Lower leg skin (tissue), 3 donors: Measurements from ENCODE around the gene USB1.

Experiments used
- CTCF ChIP-seq, 3 donors: fragments of 450-650 bp; IDR thresholded peaks; one replicate each; pipeline ENCODE4 v1.5.1; 2016; ENCODE audit warnings: antibody characterized with exemption in 3 of 3, mild to moderate bottlenecking in 3 of 3, moderate library complexity in 2 of 3
- POLR2A ChIP-seq, 2 donors: fragments of 450-650 bp; IDR thresholded peaks; one replicate each; pipeline ENCODE4 v1.6.1; 2016 to 2017; ENCODE audit warnings: antibody characterized with exemption in 2 of 2, mild to moderate bottlenecking in 1 of 2, moderate library complexity in 1 of 2

DNA sequence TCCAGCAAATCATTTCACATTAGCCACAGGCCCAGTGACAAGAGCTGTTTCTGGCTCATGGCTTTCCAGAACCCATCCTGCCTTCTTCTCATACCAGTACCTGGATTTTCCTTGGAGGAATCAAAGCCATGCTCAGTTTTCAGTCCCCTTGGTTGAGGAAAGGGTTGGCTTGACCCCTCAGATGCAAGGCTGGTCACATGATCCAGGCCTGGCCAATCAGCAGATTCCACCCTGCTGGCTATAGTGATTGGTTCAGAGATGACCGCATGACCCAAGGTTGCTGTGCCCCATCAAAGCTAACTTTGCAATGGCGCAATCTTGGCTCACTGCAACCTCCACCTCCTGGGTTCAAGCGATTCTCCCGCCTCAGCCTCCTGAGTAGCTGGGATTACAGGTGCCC lies 69.4 kb downstream of the USB1 start:
- TF ChIP-seq CTCF (IDR thresholded peaks at IDR 0.05) (no peak), POLR2A (IDR thresholded peaks at IDR 0.05) (no peak)
